ENCODE measurements around the gene FOXC1.

The FOXC1 gene

DNA sequence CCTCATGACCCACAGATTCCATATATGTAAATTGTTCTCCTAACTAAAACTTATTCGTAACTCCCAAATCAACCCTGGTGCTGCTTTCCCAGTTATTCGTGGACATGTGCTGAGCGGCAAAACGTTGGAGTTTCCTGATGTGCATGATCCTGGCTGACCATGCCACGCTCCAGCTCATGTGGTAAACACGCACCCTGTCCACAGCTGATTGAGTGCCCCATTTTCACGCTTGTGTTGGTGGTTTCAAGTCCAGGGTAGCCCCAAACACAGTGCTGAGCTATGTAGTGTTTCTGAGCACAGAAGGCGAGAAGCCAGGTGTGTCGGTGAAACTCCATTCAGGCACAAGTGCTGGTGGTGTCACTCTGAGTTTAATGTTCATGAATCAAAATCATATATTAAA, 19.1 kb upstream of the FOXC1 start:
- Mint-ChIP-seq H3K27ac (no peak overlapping the region), H3K4me1 (no peaks in the 10 kb centered on the region), H3K27me3 (ENCODE audit: low read depth) (peaks cover 18% of the 10 kb centered on the region), H3K9me3 (peaks cover 3% of the 10 kb centered on the region), H3K36me3 (ENCODE audit: low read depth) (no peaks in the 10 kb centered on the region), H3K4me3 (no peak overlapping the region)
- TF ChIP-seq, protein P1, sequence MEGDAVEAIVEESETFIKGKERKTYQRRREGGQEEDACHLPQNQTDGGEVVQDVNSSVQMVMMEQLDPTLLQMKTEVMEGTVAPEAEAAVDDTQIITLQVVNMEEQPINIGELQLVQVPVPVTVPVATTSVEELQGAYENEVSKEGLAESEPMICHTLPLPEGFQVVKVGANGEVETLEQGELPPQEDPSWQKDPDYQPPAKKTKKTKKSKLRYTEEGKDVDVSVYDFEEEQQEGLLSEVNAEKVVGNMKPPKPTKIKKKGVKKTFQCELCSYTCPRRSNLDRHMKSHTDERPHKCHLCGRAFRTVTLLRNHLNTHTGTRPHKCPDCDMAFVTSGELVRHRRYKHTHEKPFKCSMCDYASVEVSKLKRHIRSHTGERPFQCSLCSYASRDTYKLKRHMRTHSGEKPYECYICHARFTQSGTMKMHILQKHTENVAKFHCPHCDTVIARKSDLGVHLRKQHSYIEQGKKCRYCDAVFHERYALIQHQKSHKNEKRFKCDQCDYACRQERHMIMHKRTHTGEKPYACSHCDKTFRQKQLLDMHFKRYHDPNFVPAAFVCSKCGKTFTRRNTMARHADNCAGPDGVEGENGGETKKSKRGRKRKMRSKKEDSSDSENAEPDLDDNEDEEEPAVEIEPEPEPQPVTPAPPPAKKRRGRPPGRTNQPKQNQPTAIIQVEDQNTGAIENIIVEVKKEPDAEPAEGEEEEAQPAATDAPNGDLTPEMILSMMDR (IDR thresholded peaks at IDR 0.05; ENCODE audit: unreplicated experiment in 3 of 3) = no peak

- Mint-ChIP-seq H3K36me3 (ENCODE audit: low read depth) (no peaks in the 10 kb centered on the region), H3K4me1 (peaks cover 3% of the 10 kb centered on the region), H3K27me3 (ENCODE audit: low read depth) (peaks cover 21% of the 10 kb centered on the region), H3K4me3 (no peak overlapping the region), H3K27ac (no peak overlapping the region), H3K9me3 (peaks cover 3% of the 10 kb centered on the region)
- TF ChIP-seq, protein P1 (IDR thresholded peaks at IDR 0.05; ENCODE audit: unreplicated experiment in 3 of 3) = no peak
These were observed 18.5 kb upstream of the FOXC1 start for GRCh38 chr6:1591243-1591642.

DNA sequence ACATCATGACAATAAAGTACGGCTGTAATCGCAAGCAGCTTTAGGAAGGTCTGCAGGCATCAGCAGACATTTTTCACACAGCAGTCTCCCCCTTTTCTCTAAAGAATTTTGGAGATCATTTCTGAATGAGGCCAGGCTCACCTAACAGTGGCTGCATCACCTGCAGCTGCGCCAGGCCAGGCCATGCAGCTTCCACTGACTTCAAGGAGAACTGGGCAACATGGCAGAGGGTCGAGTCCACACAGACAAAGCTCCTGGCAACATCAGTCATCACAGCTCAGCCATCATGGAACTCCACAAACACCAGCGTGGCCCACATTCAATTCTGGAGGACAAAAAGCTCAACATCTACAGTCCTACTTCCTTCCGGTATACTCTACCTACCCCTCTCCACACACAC, 17.8 kb upstream of the FOXC1 start:
- peaks cover 28% of the 10 kb centered on the region for H3K27me3 Mint-ChIP-seq (ENCODE audit: low read depth)

GRCh38 chr6:1592852-1593251, 16.9 kb upstream of the FOXC1 start:
- Mint-ChIP-seq H3K27ac (no peak overlapping the region), H3K27me3 (ENCODE audit: low read depth) (peaks cover 34% of the 10 kb centered on the region), H3K4me3 (no peak overlapping the region), H3K36me3 (ENCODE audit: low read depth) (no peaks in the 10 kb centered on the region), H3K9me3 (no peaks in the 10 kb centered on the region), H3K4me1 (peaks cover 20% of the 10 kb centered on the region)
- TF ChIP-seq, protein P1 (IDR thresholded peaks at IDR 0.05; ENCODE audit: unreplicated experiment in 3 of 3) = no peak

More for the DNA sequence above, 17.8 kb upstream of the FOXC1 start:
- no peaks in the 10 kb centered on the region for H3K36me3 Mint-ChIP-seq (ENCODE audit: low read depth)
- H3K9me3 Mint-ChIP-seq = peaks cover 3% of the 10 kb centered on the region
- H3K4me3 Mint-ChIP-seq = no peak overlapping the region
- peaks cover 10% of the 10 kb centered on the region for H3K4me1 Mint-ChIP-seq
- TF ChIP-seq, protein P1 (IDR thresholded peaks at IDR 0.05; ENCODE audit: unreplicated experiment in 3 of 3) = no peak
- H3K27ac Mint-ChIP-seq = no peak overlapping the region

GRCh38 chr6:1593286-1593957, 16.3 kb upstream of the FOXC1 start:
- TF ChIP-seq, protein P1 (IDR thresholded peaks at IDR 0.05; ENCODE audit: unreplicated experiment in 3 of 3) = no peak
- H3K4me1 Mint-ChIP-seq = peaks cover 21% of the 10 kb centered on the region
- H3K9me3 Mint-ChIP-seq = no peaks in the 10 kb centered on the region
- no peak overlapping the region for H3K27ac Mint-ChIP-seq
- peaks cover 40% of the 10 kb centered on the region for H3K27me3 Mint-ChIP-seq (ENCODE audit: low read depth)
- no peaks in the 10 kb centered on the region for H3K36me3 Mint-ChIP-seq (ENCODE audit: low read depth)
- no peak overlapping the region for H3K4me3 Mint-ChIP-seq

- Mint-ChIP-seq H3K4me3 (no peak overlapping the region), H3K27ac (no peak overlapping the region), H3K27me3 (ENCODE audit: low read depth) (peaks cover 44% of the 10 kb centered on the region), H3K9me3 (no peaks in the 10 kb centered on the region), H3K4me1 (peaks cover 21% of the 10 kb centered on the region), H3K36me3 (ENCODE audit: low read depth) (no peaks in the 10 kb centered on the region)
- TF ChIP-seq, protein P1 (IDR thresholded peaks at IDR 0.05; ENCODE audit: unreplicated experiment in 3 of 3) = no peak
These were observed 15.8 kb upstream of the FOXC1 start for GRCh38 chr6:1593958-1594314.
